Nephron progenitor cell (in vitro differentiated cells): ENCODE results near the gene HNRNPAB.

Source experiments
- DNase-seq: peaks from one replicate; pipeline ENCODE4 v3.0.0; 2021
- H3K27ac Mint-ChIP-seq: 2 replicates; pipeline ENCODE4 v1.8.0; 2021; ENCODE audit warnings: mild to moderate bottlenecking, moderate library complexity, mixed read lengths
- H3K27me3 Mint-ChIP-seq: 2 replicates; pipeline ENCODE4 v1.8.0; 2021; ENCODE audit warnings: mild to moderate bottlenecking, low read depth, mixed read lengths; ENCODE audit not compliant: poor library complexity
- H3K36me3 Mint-ChIP-seq: 2 replicates; pipeline ENCODE4 v1.8.0; 2021; ENCODE audit warnings: low read depth, mixed read lengths
- H3K4me1 Mint-ChIP-seq: 2 replicates; pipeline ENCODE4 v1.8.0; 2021; ENCODE audit warnings: mixed read lengths
- H3K4me3 Mint-ChIP-seq: 2 replicates; pipeline ENCODE4 v1.8.0; 2021; ENCODE audit warnings: mild to moderate bottlenecking, moderate library complexity, mixed read lengths
- H3K9me3 Mint-ChIP-seq: 2 replicates; pipeline ENCODE4 v1.8.0; 2021; ENCODE audit warnings: mild to moderate bottlenecking, moderate library complexity, mixed read lengths
- CTCF ChIP-seq: fragments of 200-600 bp; sonication (generic); IDR thresholded peaks from 2 replicates; pipeline ENCODE4 v1.5.0; 2021; ENCODE audit warnings: antibody characterized with exemption

HNRNPAB gene

GRCh38 chr5:178182158-178182876 lies 22.0 kb upstream of the HNRNPAB start:
- peaks cover 14% of the 10 kb centered on the region for H3K9me3 Mint-ChIP-seq
- peaks cover 3% of the 10 kb centered on the region for H3K27me3 Mint-ChIP-seq
- no peak for DNase-seq
- no peak for TF ChIP-seq CTCF
- peaks cover 9% of the 10 kb centered on the region for H3K4me1 Mint-ChIP-seq
- no peaks in the 10 kb centered on the region for H3K36me3 Mint-ChIP-seq
- peak overlapping the region; percentile 53 for H3K27ac Mint-ChIP-seq
- no peak overlapping the region for H3K4me3 Mint-ChIP-seq

GRCh38 chr5:178186427-178186826 lies 17.9 kb upstream of the HNRNPAB start:
- no peak for DNase-seq

GRCh38 chr5:178187014-178187413 lies 17.3 kb upstream of the HNRNPAB start, which contains the start of gene GMCL2:
TSS of gene GMCL2 (minus strand) at chr5:178187371. CDS start at chr5:178187299, 72 bp downstream.
- no peak for TF ChIP-seq CTCF
- H3K9me3 Mint-ChIP-seq, result peaks cover 8% of the 10 kb centered on the region
- no peak for DNase-seq
- H3K4me1 Mint-ChIP-seq, result peaks cover 7% of the 10 kb centered on the region
- no peak within 1 kb of the TSS for H3K4me3 Mint-ChIP-seq
- peaks cover 4% of the 10 kb centered on the region for H3K27me3 Mint-ChIP-seq
- H3K36me3 Mint-ChIP-seq, result no peaks in the 10 kb centered on the region
- H3K27ac Mint-ChIP-seq, result no peak within 1 kb of the TSS

More at GRCh38 chr5:178186427-178186826, 17.9 kb upstream of the HNRNPAB start:
- no peak for TF ChIP-seq CTCF
- peaks cover 4% of the 10 kb centered on the region for H3K27me3 Mint-ChIP-seq
- no peaks in the 10 kb centered on the region for H3K36me3 Mint-ChIP-seq
- peaks cover 5% of the 10 kb centered on the region for H3K9me3 Mint-ChIP-seq
- no peak overlapping the region for H3K4me3 Mint-ChIP-seq
- no peak overlapping the region for H3K27ac Mint-ChIP-seq
- H3K4me1 Mint-ChIP-seq, result peaks cover 9% of the 10 kb centered on the region

- Mint-ChIP-seq H3K9me3 (peaks cover 18% of the 10 kb centered on the region), H3K4me1 (peaks cover 12% of the 10 kb centered on the region), H3K27me3 (peaks cover 12% of the 10 kb centered on the region), H3K27ac (no peak overlapping the region), H3K4me3 (no peak overlapping the region), H3K36me3 (peaks cover 7% of the 10 kb centered on the region)
- no peak for TF ChIP-seq CTCF
- no peak for DNase-seq
Measured at GRCh38 chr5:178189433-178189832, 14.9 kb upstream of the HNRNPAB start.

GRCh38 chr5:178191661-178192060 lies 12.7 kb upstream of the HNRNPAB start:
- Mint-ChIP-seq H3K4me3 (no peak overlapping the region), H3K9me3 (peaks cover 18% of the 10 kb centered on the region), H3K4me1 (peaks cover 26% of the 10 kb centered on the region), H3K36me3 (peaks cover 7% of the 10 kb centered on the region), H3K27me3 (peaks cover 21% of the 10 kb centered on the region), H3K27ac (no peak overlapping the region)
- DNase-seq, result no peak
- no peak for TF ChIP-seq CTCF

- H3K27ac Mint-ChIP-seq, result no peak overlapping the region
- no peak overlapping the region for H3K4me3 Mint-ChIP-seq
- peaks cover 18% of the 10 kb centered on the region for H3K9me3 Mint-ChIP-seq
- peaks cover 7% of the 10 kb centered on the region for H3K36me3 Mint-ChIP-seq
- no peak for DNase-seq
- peaks cover 21% of the 10 kb centered on the region for H3K27me3 Mint-ChIP-seq
- peaks cover 27% of the 10 kb centered on the region for H3K4me1 Mint-ChIP-seq
- no peak for TF ChIP-seq CTCF
Measured at GRCh38 chr5:178192244-178192643, 12.1 kb upstream of the HNRNPAB start.
